Panc1 (cell line): Measurements from ENCODE around the gene TRIO. TPM values are rescaled to one million over a fixed set of nuclear protein-coding genes. Genes with fewer than 3 reads are reported as not detected.

Experiments
- ATAC-seq: fragments of 200-7000 bp; cut with Tn5 transposase; 2 replicates; pipeline ENCODE4 v1.9.1; 2020; ENCODE audit warnings: mild to moderate bottlenecking, moderate library complexity
- BruUV-seq: library from RNA; stranded (reverse); fragments of 400-500 nt; replicated peaks from 2 replicates; lab custom pipeline; 2021; lab: Mats Ljungman, UMichigan
- CTCF ChIA-PET: fragments of 300-600 bp; sonication (Branson Sonifier 250); formaldehyde crosslinking; loops from one replicate; lab custom pipeline; 2022; ENCODE audit warnings: antibody characterized with exemption; lab: Charles Lee
- POLR2A ChIA-PET: fragments of 300-600 bp; sonication (Branson Sonifier 250); formaldehyde crosslinking; loops from one replicate; lab custom pipeline; 2022; ENCODE audit warnings: antibody characterized with exemption; lab: Charles Lee
- DNase-seq: peaks from one replicate; pipeline ENCODE4 v3.0.0-alpha.2; 2010; ENCODE audit warnings: low read depth, low spot score
- H3K27ac ChIP-seq: 2 replicates; pipeline ENCODE4 v1.5.1; 2011; ENCODE audit warnings: mild to moderate bottlenecking, low read length, inconsistent platforms
- H3K27me3 ChIP-seq: fragments of 200-500 bp; sonication (Bioruptor generic); 2 replicates; pipeline ENCODE4 v1.6.0; 2014; ENCODE audit warnings: low read length, inconsistent platforms; ENCODE audit not compliant: control insufficient read depth, insufficient read depth
- H3K36me3 ChIP-seq: fragments of 200-500 bp; sonication (Bioruptor generic); 2 replicates; pipeline ENCODE4 v1.5.1; 2014; ENCODE audit warnings: inconsistent platforms, mild to moderate bottlenecking, low read length, moderate library complexity; ENCODE audit not compliant: control insufficient read depth, insufficient read depth
- H3K4me1 ChIP-seq: 2 replicates; pipeline ENCODE4 v1.5.1; 2011; ENCODE audit warnings: inconsistent platforms, mild to moderate bottlenecking, low read length, moderate library complexity; ENCODE audit not compliant: control insufficient read depth, insufficient read depth
- H3K4me3 ChIP-seq, 2 experiments: 2 replicates each; pipeline ENCODE4 v1.5.1; 2011 to 2012; ENCODE audit warnings: low read depth in 2 of 2, low read length in 2 of 2, mild to moderate bottlenecking in 2 of 2, inconsistent platforms in 1 of 2, moderate library complexity in 1 of 2
- H3K9me3 ChIP-seq: fragments of 200-500 bp; sonication (Bioruptor generic); 2 replicates; pipeline ENCODE4 v1.5.1; 2014; ENCODE audit warnings: low read depth, mild to moderate bottlenecking, inconsistent platforms, low read length, moderate library complexity; ENCODE audit not compliant: control insufficient read depth, insufficient read depth
- POLR2AphosphoS5 ChIP-seq: IDR thresholded peaks from 2 replicates; pipeline ENCODE4 v1.6.1; 2012; ENCODE audit warnings: mild to moderate bottlenecking, low read depth, low read length, moderate library complexity
- SIN3A ChIP-seq: IDR thresholded peaks from 2 replicates; pipeline ENCODE4 v1.6.1; 2012; ENCODE audit warnings: low read depth, mild to moderate bottlenecking, low read length, moderate library complexity, borderline replicate concordance; ENCODE audit not compliant: insufficient read depth
- TCF7L2 ChIP-seq: IDR thresholded peaks from 2 replicates; pipeline ENCODE4 v1.6.1; 2011; ENCODE audit warnings: mild to moderate bottlenecking, low read depth, low read length, inconsistent platforms
- in situ Hi-C: cut with HindIII; loops from 2 replicates; pipeline ENCODE4 v1.10.0; 2016; ENCODE audit warnings: low sequenced_read_pairs, low pct_unique_long_range_greater_than_20kb
- intact Hi-C: fragments of 100-400 bp; cut with micrococcal nuclease; formaldehyde crosslinking; loops from one replicate; pipeline ENCODE4 v1.10.0; 2022; ENCODE audit not compliant: unreplicated experiment
- total RNA-seq: library from RNA; stranded (reverse); gene quantifications from one replicate; pipeline ENCODE4 v1.2.1, GENCODE V29; 2021; ENCODE audit not compliant: unreplicated experiment
- TF ChIP-seq, protein P1 (sequence below): fragments of 450-650 bp; IDR thresholded peaks from 2 replicates; pipeline ENCODE4 v1.5.1; 2017; ENCODE audit warnings: mild to moderate bottlenecking
- TF ChIP-seq, protein P2 (sequence below), 2 experiments: IDR thresholded peaks; 2 replicates each; pipeline ENCODE4 v1.6.1; 2011 to 2012; ENCODE audit warnings: low read depth in 2 of 2, control low read depth in 1 of 2, low read length in 1 of 2, mild to moderate bottlenecking in 1 of 2, moderate library complexity in 1 of 2; ENCODE audit not compliant: insufficient read depth in 1 of 2

The TRIO gene
- total RNA-seq, 1 experiment from 2014 or later: 349 TPM

GRCh38 chr5:14263113-14263512 is 120.0 kb downstream of the TRIO start:
- TF ChIP-seq, protein P1, sequence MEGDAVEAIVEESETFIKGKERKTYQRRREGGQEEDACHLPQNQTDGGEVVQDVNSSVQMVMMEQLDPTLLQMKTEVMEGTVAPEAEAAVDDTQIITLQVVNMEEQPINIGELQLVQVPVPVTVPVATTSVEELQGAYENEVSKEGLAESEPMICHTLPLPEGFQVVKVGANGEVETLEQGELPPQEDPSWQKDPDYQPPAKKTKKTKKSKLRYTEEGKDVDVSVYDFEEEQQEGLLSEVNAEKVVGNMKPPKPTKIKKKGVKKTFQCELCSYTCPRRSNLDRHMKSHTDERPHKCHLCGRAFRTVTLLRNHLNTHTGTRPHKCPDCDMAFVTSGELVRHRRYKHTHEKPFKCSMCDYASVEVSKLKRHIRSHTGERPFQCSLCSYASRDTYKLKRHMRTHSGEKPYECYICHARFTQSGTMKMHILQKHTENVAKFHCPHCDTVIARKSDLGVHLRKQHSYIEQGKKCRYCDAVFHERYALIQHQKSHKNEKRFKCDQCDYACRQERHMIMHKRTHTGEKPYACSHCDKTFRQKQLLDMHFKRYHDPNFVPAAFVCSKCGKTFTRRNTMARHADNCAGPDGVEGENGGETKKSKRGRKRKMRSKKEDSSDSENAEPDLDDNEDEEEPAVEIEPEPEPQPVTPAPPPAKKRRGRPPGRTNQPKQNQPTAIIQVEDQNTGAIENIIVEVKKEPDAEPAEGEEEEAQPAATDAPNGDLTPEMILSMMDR: no peak
- no peak for TF ChIP-seq POLR2AphosphoS5
- TF ChIP-seq, protein P2, sequence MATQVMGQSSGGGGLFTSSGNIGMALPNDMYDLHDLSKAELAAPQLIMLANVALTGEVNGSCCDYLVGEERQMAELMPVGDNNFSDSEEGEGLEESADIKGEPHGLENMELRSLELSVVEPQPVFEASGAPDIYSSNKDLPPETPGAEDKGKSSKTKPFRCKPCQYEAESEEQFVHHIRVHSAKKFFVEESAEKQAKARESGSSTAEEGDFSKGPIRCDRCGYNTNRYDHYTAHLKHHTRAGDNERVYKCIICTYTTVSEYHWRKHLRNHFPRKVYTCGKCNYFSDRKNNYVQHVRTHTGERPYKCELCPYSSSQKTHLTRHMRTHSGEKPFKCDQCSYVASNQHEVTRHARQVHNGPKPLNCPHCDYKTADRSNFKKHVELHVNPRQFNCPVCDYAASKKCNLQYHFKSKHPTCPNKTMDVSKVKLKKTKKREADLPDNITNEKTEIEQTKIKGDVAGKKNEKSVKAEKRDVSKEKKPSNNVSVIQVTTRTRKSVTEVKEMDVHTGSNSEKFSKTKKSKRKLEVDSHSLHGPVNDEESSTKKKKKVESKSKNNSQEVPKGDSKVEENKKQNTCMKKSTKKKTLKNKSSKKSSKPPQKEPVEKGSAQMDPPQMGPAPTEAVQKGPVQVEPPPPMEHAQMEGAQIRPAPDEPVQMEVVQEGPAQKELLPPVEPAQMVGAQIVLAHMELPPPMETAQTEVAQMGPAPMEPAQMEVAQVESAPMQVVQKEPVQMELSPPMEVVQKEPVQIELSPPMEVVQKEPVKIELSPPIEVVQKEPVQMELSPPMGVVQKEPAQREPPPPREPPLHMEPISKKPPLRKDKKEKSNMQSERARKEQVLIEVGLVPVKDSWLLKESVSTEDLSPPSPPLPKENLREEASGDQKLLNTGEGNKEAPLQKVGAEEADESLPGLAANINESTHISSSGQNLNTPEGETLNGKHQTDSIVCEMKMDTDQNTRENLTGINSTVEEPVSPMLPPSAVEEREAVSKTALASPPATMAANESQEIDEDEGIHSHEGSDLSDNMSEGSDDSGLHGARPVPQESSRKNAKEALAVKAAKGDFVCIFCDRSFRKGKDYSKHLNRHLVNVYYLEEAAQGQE (IDR thresholded peaks at IDR 0.05; ENCODE audit: insufficient read depth in 1 of 2, low read depth in 2 of 2, low read length in 1 of 2): no peak
- no peak for TF ChIP-seq TCF7L2
- TF ChIP-seq SIN3A: no peak
- H3K27ac ChIP-seq: peak overlapping the region; percentile 96
- H3K27me3 ChIP-seq: no peaks in the 10 kb centered on the region
- no peak overlapping the region for H3K4me3 ChIP-seq
- DNase-seq (no peak), ATAC-seq (no peak)
- in situ Hi-C loops: no loop called here
- no peaks in the 10 kb centered on the region for H3K9me3 ChIP-seq
- H3K36me3 ChIP-seq: no peaks in the 10 kb centered on the region
- BruUV-seq: no TSS peak
- ChIA-PET POLR2A (no interaction called here), CTCF (no interaction called here)
- peaks cover 99% of the 10 kb centered on the region for H3K4me1 ChIP-seq
- intact Hi-C loops: no loop called here

DNA sequence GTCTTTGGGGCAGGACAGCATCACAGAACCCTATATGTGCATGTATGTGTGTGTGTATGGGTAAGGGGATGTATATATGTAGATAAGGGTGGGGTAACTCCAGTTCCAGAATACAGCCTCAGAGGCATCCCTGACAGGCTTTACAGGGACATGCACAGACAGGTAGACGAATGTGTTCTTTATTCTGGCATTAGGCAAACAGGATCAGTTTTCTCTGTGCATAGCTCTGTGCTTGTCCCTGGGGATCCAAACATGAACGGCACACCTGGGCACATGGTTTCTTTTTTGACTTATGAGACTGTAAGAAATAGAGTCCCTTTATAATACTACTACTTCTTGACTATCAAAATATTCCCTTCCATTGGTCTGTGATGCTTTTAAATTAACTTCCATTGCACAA is 120.6 kb downstream of the TRIO start:
- ChIA-PET POLR2A (no interaction called here), CTCF (no interaction called here)
- intact Hi-C loops (no loop called here), in situ Hi-C loops (no loop called here)
- Histone ChIP-seq H3K36me3 (no peaks in the 10 kb centered on the region), H3K9me3 (no peaks in the 10 kb centered on the region), H3K27me3 (no peaks in the 10 kb centered on the region), H3K4me3 (no peak overlapping the region), H3K27ac (peak overlapping the region; percentile 96), H3K4me1 (peaks cover 99% of the 10 kb centered on the region)
- TF ChIP-seq, protein P2 (IDR thresholded peaks at IDR 0.05; ENCODE audit: insufficient read depth in 1 of 2, low read depth in 2 of 2, low read length in 1 of 2): no peak
- TF ChIP-seq TCF7L2: no peak
- TF ChIP-seq SIN3A: no peak
- TF ChIP-seq, protein P1: no peak
- TF ChIP-seq POLR2AphosphoS5: no peak
- DNase-seq: no peak
- ATAC-seq: no peak
- BruUV-seq: no TSS peak
